K562 (cell line): Measurements from ENCODE around the gene SLC4A1. TPM values are rescaled to one million over a fixed set of nuclear protein-coding genes. Genes with fewer than 3 reads are reported as not detected.

Experiments
- ATAC-seq: fragments of 200-7000 bp; cut with Tn5 transposase; 3 replicates; pipeline ENCODE4 v1.9.1; 2020; ENCODE audit warnings: moderate library complexity
- BruUV-seq: library from RNA; stranded (reverse); fragments of 400-500 nt; replicated peaks from 2 replicates; lab custom pipeline; 2021; lab: Mats Ljungman, UMichigan
- CTCF ChIA-PET: fragments of 300-600 bp; formaldehyde crosslinking; extraction: SDS; loops from one replicate; lab custom pipeline; 2021; ENCODE audit warnings: low intra/inter-chr PET ratio; lab: Yijun Ruan, JAX
- POLR2A ChIA-PET: fragments of 300-600, 350-650 bp; sonication (Branson Sonifier 250); formaldehyde crosslinking; extraction: SDS; loops from one replicate; lab custom pipeline; 2021; ENCODE audit warnings: antibody characterized with exemption, inconsistent platforms; lab: Yijun Ruan, JAX
- DNase-seq, 4 experiments: peaks; one replicate each; pipeline versions ENCODE4 v3.0.0 to v3.0.0-alpha.2; 2011 to 2018; ENCODE audit warnings: low spot score in 3 of 4, mixed read lengths in 3 of 4; ENCODE audit errors: extremely low read depth in 1 of 4
- FAIRE-seq: peaks from 2 replicates; lab custom pipeline; 2011; peaks lifted over from hg19 to GRCh38; lab: Jason Lieb, UNC
- H2AFZ ChIP-seq: 2 replicates; pipeline ENCODE4 v1.6.0; 2011; ENCODE audit warnings: low read depth, low read length, control low read depth, inconsistent platforms
- H3K27ac ChIP-seq: fragments of 200-600 bp; 3 replicates; pipeline ENCODE4 v1.8.0; 2011; ENCODE audit warnings: low read depth, mild to moderate bottlenecking, control low read depth, inconsistent platforms, low read length, moderate library complexity, mixed read lengths; ENCODE audit errors: extremely low read depth
- H3K27me3 ChIP-seq, 2 experiments: fragments of 300-600 bp in 1 of 2; 2 replicates in 1 of 2; 3 replicates in 1 of 2; pipeline versions ENCODE4 v1.6.0 to v1.8.0; 2011; ENCODE audit warnings: inconsistent platforms in 2 of 2, low read length in 2 of 2, mild to moderate bottlenecking in 1 of 2, mixed read lengths in 1 of 2, moderate library complexity in 1 of 2; ENCODE audit not compliant: control insufficient read depth in 2 of 2, insufficient read depth in 2 of 2
- H3K36me3 ChIP-seq: fragments of 300-600 bp; 3 replicates; pipeline ENCODE4 v1.8.0; 2011; ENCODE audit warnings: mild to moderate bottlenecking, low read length, inconsistent platforms; ENCODE audit not compliant: control insufficient read depth, insufficient read depth
- H3K4me1 ChIP-seq, 2 experiments: fragments of 200-600 bp in 1 of 2; replicated peaks in 1 of 2; 2 replicates in 1 of 2; 3 replicates in 1 of 2; pipeline versions ENCODE4 v1.5.1 to v1.8.0; 2011; ENCODE audit warnings: inconsistent platforms in 2 of 2, low read length in 2 of 2, mild to moderate bottlenecking in 1 of 2, mixed read lengths in 1 of 2, moderate library complexity in 1 of 2; ENCODE audit not compliant: control insufficient read depth in 2 of 2, insufficient read depth in 2 of 2
- H3K4me2 ChIP-seq: 2 replicates; pipeline ENCODE4 v1.6.1; 2011; ENCODE audit warnings: low read length, control low read depth, inconsistent platforms, mixed read lengths; ENCODE audit not compliant: insufficient read depth
- H3K4me3 ChIP-seq: fragments of 200-600 bp; sonication (generic), shearing (Covaris generic); 2 replicates; pipeline ENCODE4 v1.5.1; 2016; ENCODE audit warnings: control low read depth, inconsistent platforms
- H3K79me2 ChIP-seq: fragments of 200-600 bp; 3 replicates; pipeline ENCODE4 v1.8.0; 2011; ENCODE audit warnings: low read length, inconsistent platforms; ENCODE audit not compliant: control insufficient read depth, insufficient read depth
- H3K9ac ChIP-seq, 2 experiments: 2 replicates each; pipeline versions ENCODE4 v1.6.0 to v1.6.1; 2011; ENCODE audit warnings: low read depth in 2 of 2, low read length in 2 of 2, control low read depth in 1 of 2, inconsistent platforms in 1 of 2, mild to moderate bottlenecking in 1 of 2, mixed read lengths in 1 of 2; ENCODE audit not compliant: insufficient read depth in 1 of 2
- H3K9me1 ChIP-seq: one replicate; pipeline ENCODE4 v1.6.0; 2011; ENCODE audit warnings: inconsistent platforms, mild to moderate bottlenecking, low read length, moderate library complexity; ENCODE audit not compliant: control insufficient read depth, insufficient read depth
- H3K9me3 ChIP-seq: replicated peaks from 2 replicates; pipeline ENCODE4 v1.5.1; 2011; ENCODE audit warnings: low read depth, low read length, inconsistent platforms; ENCODE audit not compliant: control insufficient read depth, insufficient read depth
- H4K20me1 ChIP-seq: replicated peaks from 2 replicates; pipeline ENCODE4 v1.6.1; 2011; ENCODE audit warnings: low read length, inconsistent platforms, mixed read lengths; ENCODE audit not compliant: control insufficient read depth, insufficient read depth
- CBX2 ChIP-seq: fragments of 200-600 bp; sonication (generic); IDR thresholded peaks from one replicate; pipeline ENCODE4 v1.6.1; 2012; ENCODE audit warnings: mild to moderate bottlenecking, low read length, inconsistent platforms; ENCODE audit not compliant: insufficient read depth, poor library complexity, severe bottlenecking
- CREM ChIP-seq: IDR thresholded peaks from 2 replicates; pipeline ENCODE4 v1.6.1; 2014; ENCODE audit warnings: antibody characterized with exemption, low read depth
- NFATC3 ChIP-seq: fragments of 450-650 bp; IDR thresholded peaks from 2 replicates; pipeline ENCODE4 v1.6.1; 2017; ENCODE audit warnings: mild to moderate bottlenecking
- NR3C1 ChIP-seq: sonication (generic); formaldehyde crosslinking; IDR thresholded peaks from 2 replicates; pipeline ENCODE4 v1.8.1; 2022; ENCODE audit warnings: missing genetic modification reagents
- RBFOX2 ChIP-seq: fragments of 200-400 bp; formaldehyde crosslinking; IDR thresholded peaks from 2 replicates; pipeline ENCODE4 v1.6.1; 2017; ENCODE audit warnings: low read depth, mild to moderate bottlenecking, low read length, moderate library complexity
- RREB1 ChIP-seq: fragments of 250-450 bp; sonication (Bioruptor Pico); IDR thresholded peaks from 2 replicates; pipeline ENCODE4 v1.4.0; 2020
- SLC30A9 ChIP-seq: fragments of 250-450 bp; sonication (Bioruptor Pico); IDR thresholded peaks from 2 replicates; pipeline ENCODE4 v1.8.0; 2022; ENCODE audit warnings: mild to moderate bottlenecking, moderate library complexity
- STAT6 ChIP-seq: sonication (generic); formaldehyde crosslinking; IDR thresholded peaks from 2 replicates; pipeline ENCODE4 v1.8.1; 2023; ENCODE audit warnings: mild to moderate bottlenecking, missing genetic modification reagents
- ZFP36 ChIP-seq: fragments of 150-350 bp; IDR thresholded peaks from 2 replicates; pipeline ENCODE4 v1.6.1; 2018; ENCODE audit warnings: low read length, low read depth; ENCODE audit not compliant: partially characterized antibody
- ZNF511 ChIP-seq: sonication (generic); formaldehyde crosslinking; IDR thresholded peaks from 2 replicates; pipeline ENCODE4 v1.8.0; 2022; ENCODE audit warnings: mild to moderate bottlenecking, missing genetic modification reagents
- ZNF584 ChIP-seq: fragments of 200-800 bp; sonication (Bioruptor generic); IDR thresholded peaks from 2 replicates; pipeline ENCODE4 v1.6.1; 2016; ENCODE audit warnings: low read depth, mild to moderate bottlenecking, missing genetic modification characterization, missing compliant biosample characterization
- WGBS: fragments of 100-300 bp; shearing (Covaris generic); methylation state at CpG from one replicate; pipeline ENCODE4 v1.1.6; 2016; ENCODE audit warnings: low coverage, mixed read lengths; ENCODE audit not compliant: insufficient coverage; ENCODE audit errors: missing lambda C conversion rate; 5-methylcytosine and 5-hydroxymethylcytosine counted together
- in situ Hi-C: fragments of 300-500 bp; cut with MboI; formaldehyde crosslinking; loops from 4 replicates; pipeline ENCODE4 v1.15.0; 2018; ENCODE audit warnings: inconsistent platforms, mixed read lengths
- intact Hi-C: fragments of 100-400 bp; cut with micrococcal nuclease; formaldehyde crosslinking; loops from 2 replicates; pipeline ENCODE4 v1.14.2; 2022
- polyA plus RNA-seq, 8 experiments: library from polyadenylated mRNA; depleted of rRNA in 4 of 8; stranded (reverse) in 5 of 8; unstranded in 3 of 8; fragments of >200 nt; fragmentation: Nextera tagmentation in 2 of 8; fragmentation: Illumina TruSeq in 1 of 8; extraction: Ambion mirVana in 2 of 8; extraction: Trizol in 1 of 8; gene quantifications; 2 replicates each; pipeline versions ENCODE4 v1.2.1 to v1.2.3, GENCODE V29; 2011 to 2014; ENCODE audit warnings: inconsistent platforms in 1 of 8, missing spikeins in 1 of 8
- total RNA-seq, 7 experiments: library from RNA; depleted of rRNA in 6 of 7; stranded (reverse); fragments of >200 nt in 6 of 7; fragmentation: Illumina TruSeq in 2 of 7; extraction: Trizol in 2 of 7; gene quantifications; 2 replicates each; pipeline versions ENCODE4 v1.2.1 to v1.2.3, GENCODE V29; 2011 to 2021; ENCODE audit warnings: low replicate concordance in 1 of 7

The SLC4A1 gene
- total and polyA plus RNA-seq, 9 of the 15 experiments (the other 6 are each of a cell fraction or from before 2014, with no cell fraction given): 0.14 to 1.00 (median 0.53) TPM

- peaks cover 6% of the 10 kb centered on the region for H3K9me1 ChIP-seq
- BruUV-seq: no TSS peak
- ATAC-seq (peak; percentile 47), FAIRE-seq (peak; percentile 57), DNase-seq (peak; percentile 56 to 69 (median 58))
- H3K27ac ChIP-seq: no peak overlapping the region
- H4K20me1 ChIP-seq: peaks cover 8% of the 10 kb centered on the region; the same call in 1 of the 2 replicates
- H3K4me3 ChIP-seq: no peak overlapping the region
- peaks cover 25% of the 10 kb centered on the region; the same call in 2 of the 3 replicates for H3K36me3 ChIP-seq
- H3K9ac ChIP-seq: 0 out of 4 replicates have a peak overlapping the region, but pooled peaks of 1 of the 2 experiments have one; percentile 72
- no peak overlapping the region; the same call in 1 of the 2 replicates for H3K4me2 ChIP-seq
- peaks cover 5 to 52% of the 10 kb centered on the region in 2 experiments; a peak in 3 of 5 replicates for H3K4me1 ChIP-seq
- POLR2A ChIA-PET: interaction anchor here (0.6 to 1.5 kb wide), 12 partner anchors 9 to 458 kb away, joined by 3 to 9 read pairs (median 4); partner anchors contain the start of gene SLC25A39
- peaks cover 3 to 32% of the 10 kb centered on the region in 2 experiments; a peak in 4 of 5 replicates for H3K27me3 ChIP-seq
- CTCF ChIA-PET: no interaction called here
- H3K79me2 ChIP-seq: no peaks in the 10 kb centered on the region
- H3K9me3 ChIP-seq: no peaks in the 10 kb centered on the region
- intact Hi-C loops: no loop called here
- WGBS: 24% methylated on average over 31 of the region's 38 CpGs
- no peak overlapping the region for H2AFZ ChIP-seq
- in situ Hi-C loops: no loop called here
- TF ChIP-seq CREM (no peak), RREB1 (CRISPR knock-in tag) (no peak), NR3C1 (CRISPR knock-in tag) (no peak), ZFP36 (no peak), ZNF584 (CRISPR knock-in tag) (no peak), ZNF511 (0 out of 2 replicates have a peak, but pooled peaks have one; percentile 37), NFATC3 (no peak), RBFOX2 (0 out of 2 replicates have a peak, but pooled peaks have one; percentile 14), STAT6 (CRISPR knock-in tag) (no peak), CBX2 (no peak), SLC30A9 (no peak)
These were observed 48.1 kb upstream of the SLC4A1 start for GRCh38 chr17:44315760-44316731.
